Fibroblast of lung (primary cell): Measurements from ENCODE around the gene STAT4.

ENCODE experiments used
- CTCF ChIP-seq, 2 donors: IDR thresholded peaks in 1 of 2; conservative IDR thresholded peaks in 1 of 2; 1 replicate in 1 of 2; 2 replicates in 1 of 2; pipeline ENCODE4 v1.5.1; 2011 to 2012; ENCODE audit warnings: low read length in 2 of 2, control low read depth in 1 of 2, inconsistent platforms in 1 of 2, low read depth in 1 of 2, mild to moderate bottlenecking in 1 of 2
- EZH2 ChIP-seq: IDR thresholded peaks from 2 replicates; pipeline ENCODE4 v1.5.1; 2012; ENCODE audit warnings: low read length, control low read depth, mild to moderate bottlenecking; ENCODE audit errors: missing control alignments

DNA sequence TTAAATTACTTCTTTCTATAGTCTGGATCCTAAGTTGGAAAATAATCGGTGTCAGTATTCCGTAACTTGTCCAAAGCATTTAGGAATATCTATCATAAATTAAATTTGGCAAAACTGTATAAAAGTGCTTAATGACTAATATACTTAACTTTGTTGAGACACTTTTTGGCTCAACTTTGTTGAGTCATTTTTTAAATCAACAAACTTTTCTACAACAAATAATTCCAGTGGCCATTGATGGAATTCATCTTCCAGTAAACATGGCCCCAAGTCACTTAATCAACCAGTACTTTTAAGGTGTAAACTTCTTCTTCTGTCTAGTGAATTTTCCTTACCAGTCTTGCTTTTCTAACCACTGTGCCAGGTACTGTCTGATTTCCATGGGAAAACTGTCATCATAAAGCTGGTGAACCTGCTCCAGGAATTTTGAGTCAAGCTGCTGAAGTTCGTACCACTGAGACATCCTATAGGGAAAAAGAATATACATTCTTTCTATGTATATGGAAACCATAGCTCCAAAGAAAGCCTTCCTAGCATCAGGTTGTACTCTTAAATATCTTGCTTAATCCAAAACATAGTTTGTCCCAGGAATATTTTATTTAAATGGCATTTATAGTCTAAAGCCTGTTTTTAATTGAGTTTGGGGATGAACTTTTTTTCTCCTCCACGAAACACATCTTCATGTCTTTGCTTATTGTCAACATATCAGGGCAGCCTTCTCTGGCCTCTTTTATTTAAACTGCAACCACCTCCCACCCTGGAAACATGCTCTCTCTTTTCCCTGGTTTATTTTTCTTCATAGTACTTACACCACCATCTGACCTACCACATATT, 141.0 kb downstream of the STAT4 start:
- TF ChIP-seq CTCF (conservative IDR thresholded peaks at IDR 0.05 in 1 of 2, IDR thresholded peaks at IDR 0.05 in 1 of 2; ENCODE audit: low read depth in 1 of 2, low read length in 2 of 2) (no peak), EZH2 (no peak)
